GM21528 (cell line): Measurements from ENCODE around the gene SBSN.

ENCODE experiments used
- ATAC-seq: cut with Tn5 transposase; IDR thresholded peaks from one replicate; pipeline ENCODE4 v1.9.1; 2021; ENCODE audit warnings: mild to moderate bottlenecking, moderate library complexity; ENCODE audit not compliant: unreplicated experiment, low FRiP score

The SBSN gene

DNA sequence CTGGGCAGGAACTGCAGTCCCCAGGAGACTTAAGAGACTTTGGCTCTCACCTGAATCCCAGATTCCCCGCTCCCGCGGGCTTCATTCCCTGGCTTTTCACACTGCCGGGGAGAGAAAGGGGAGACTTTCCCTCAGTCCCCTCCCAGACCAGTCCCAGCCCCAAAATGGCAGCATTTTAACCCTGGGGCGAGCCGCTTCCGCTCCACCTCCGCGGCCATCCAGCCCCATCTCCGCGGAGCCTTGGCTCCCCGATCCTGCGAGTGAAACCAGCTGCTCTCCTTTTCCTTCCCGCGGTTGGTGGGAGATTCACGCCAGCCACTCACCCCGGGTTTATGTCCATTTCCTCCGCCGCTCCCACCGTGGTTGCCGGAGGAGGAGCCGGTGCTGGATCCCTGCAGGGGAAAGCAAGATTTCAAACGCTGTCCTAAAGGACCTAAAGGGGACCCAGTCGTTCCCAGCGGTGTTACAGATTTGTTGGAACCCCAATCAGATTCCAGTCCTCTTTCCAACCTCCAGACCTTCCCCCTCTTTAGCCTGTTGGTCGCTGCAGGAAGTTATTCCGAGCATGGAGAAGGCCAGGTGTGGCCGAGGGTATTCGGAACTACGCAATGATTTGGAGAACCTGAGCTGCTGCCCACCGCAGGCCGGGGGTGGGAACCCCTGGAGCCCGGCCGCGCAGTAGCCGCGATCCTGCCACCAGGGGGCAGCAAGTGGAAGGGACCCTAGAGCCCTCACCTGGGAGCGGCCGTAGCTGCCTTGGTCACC, 18.1 kb downstream of the SBSN start:
- no peak for ATAC-seq

DNA sequence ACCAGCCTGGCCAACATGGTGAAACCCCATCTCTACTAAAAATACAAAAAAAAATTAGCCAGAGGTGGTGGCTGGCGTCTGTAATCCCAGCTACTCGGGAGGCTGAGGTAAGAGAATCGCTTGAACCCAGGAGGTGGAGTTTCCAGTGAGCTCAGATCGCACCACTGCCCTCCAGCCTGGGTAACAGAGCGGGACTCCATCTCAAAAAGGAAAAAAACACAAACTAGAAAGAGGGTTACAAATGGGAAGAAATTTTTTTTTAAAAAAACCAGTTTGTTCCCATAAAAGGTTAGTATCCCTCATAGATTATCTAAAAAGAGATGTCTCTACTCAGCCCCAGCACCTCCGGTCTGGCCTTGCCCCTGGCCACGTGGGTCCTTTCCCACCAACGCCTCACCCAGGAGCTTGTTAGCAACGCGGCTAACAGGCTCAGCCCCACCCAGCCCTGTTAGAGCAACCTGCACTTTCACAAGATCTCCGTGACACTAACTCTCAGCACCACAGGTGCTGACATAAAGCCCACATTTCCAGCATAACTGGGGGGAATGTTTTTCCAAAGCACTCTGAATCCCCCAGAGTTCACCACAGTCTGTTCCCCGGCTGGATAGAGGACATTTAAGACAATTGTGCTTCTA, 19.0 kb downstream of the SBSN start:
- ATAC-seq = no peak

DNA sequence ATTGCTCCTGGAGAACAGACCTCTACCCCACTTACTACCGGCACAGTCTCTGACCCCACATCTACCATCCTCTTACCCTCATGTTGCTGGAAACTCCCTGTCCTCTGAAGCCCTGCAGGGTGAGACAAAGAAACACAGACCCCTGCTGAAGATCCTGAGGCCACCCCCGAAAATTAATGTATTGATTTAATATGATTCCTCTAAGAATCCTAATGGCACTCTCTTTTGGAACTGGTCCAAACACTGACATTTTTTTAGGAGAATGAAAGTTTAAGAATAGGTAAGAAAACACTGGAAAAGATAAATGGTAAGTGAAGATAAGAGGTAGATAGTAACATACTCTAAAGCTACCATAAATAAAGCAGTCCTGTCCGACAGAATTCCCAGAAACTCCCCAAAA, 20.0 kb downstream of the SBSN start:
- ATAC-seq = no peak

DNA sequence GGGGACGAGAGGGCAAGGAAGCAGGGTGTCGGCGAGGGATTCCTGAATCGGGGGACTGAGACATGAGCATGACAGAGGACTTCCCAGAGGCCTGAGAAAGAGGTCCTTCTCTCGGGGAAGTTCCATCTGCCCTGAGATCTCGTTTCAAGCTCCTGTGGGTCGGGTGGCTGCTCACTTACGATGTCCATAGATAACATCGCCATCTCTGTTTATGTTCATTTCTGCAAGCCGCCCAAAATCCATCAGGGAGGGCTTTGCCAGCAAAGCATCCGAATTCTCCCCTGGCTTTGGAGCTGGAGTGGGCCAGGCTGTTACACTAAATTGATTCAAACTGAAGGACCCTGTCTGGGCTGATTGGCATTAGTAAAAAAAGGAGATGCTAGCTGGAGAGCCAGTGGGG, 20.6 kb downstream of the SBSN start:
- ATAC-seq = no peak

DNA sequence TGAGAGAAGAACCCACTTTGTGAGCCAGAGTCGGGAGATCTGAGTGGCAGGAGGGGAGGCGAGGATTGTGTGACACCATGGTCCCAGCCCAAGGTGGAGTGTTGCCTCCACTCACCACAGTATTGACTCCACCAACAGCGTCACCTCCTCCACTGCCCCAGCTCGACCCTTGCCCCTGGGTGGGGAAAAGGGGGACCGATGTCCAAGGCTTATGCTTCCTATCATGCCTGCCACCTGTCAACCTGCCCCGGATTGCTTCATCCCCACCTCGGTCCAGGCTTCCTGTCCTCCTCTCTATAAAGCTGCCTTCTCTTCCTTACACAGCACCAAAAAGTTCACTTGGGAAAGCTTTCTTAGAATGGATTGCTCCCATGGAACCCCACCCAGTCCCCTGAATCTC, 22.1 kb downstream of the SBSN start:
- no peak for ATAC-seq

DNA sequence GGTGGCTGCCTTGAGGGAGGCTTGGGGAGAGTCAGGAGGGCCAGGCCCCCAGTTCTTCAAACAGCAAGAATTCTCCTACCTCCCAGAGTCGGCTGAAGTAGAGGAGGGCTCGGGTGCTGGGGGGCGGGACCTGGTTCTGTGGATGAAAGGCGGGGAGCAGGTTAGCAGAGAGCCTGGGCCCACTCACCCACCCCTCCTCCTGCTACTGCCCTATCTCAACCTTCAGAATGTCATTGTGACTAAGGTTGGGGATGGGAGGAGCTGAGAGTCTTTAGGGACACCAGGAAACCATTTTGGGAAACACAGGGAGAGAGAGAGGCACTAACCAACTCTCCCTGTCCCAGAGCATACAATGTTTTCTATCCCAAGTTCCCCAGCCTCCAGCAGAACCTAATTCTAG, 25.4 kb downstream of the SBSN start:
- no peak for ATAC-seq

DNA sequence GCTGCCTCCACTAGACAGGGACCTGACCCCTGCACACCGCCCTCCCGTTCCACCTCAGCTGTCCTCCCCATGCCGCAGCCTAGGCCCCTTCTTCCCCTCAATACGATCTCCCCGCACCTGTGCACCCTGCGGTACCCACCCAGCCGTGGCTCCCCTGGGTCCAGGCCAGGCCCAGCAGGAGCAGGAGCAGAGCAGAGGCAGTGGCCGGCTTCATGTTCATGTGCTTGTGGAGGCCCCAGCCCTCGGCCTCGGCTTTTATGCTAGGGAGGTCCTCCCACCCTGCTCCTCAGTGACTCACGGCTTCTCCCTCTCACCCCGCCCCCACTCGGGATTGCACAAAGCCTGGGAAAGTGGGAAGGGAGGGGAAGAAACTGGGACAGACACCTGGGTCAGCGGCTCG, 26.4 kb downstream of the SBSN start:
- ATAC-seq = no peak

DNA sequence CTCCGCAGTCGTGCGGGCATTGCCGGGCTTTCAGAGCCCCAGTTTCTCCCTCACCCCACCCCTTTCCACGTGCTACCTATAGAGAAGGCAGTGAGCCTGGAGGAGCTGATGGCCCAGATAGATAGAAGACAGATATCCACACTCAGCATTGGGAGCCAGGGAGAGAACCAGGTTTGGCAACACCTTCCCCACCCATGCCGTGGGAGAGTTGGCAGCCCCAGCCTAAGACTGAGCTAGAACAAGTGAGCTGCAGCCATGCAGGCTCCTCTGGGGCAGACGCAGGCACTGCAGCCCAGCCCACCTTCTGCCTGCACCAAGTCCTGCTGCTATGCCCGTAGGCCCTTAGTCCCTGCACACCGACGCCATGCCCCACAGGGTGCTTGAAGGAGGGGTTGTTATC, 27.5 kb downstream of the SBSN start:
- ATAC-seq = no peak

DNA sequence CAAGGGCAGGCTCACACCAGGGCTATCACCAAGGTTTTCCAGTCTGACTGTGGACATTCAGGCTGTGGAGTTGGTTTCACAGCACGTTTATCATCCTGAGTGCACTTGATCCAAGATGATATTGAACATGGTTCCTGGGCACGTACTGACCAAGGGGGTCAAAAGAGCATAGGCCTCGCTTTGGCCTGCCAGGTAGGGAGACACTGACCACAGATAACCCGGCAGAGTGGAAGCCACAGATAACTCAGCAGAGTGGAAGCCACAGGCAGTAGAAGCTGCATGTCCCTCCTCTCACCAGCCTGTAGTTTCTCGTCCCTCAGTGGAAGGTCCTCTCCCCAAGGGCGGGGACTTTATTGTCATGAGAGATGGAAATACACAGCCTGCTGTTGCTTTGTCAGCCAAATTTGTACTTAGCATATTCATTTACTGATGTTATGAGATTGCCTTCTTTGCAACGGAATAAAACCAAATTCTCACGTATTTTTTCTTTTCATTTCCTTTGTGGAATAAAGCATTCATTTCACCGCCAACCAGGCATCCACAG, 29.1 kb downstream of the SBSN start:
- ATAC-seq = no peak

DNA sequence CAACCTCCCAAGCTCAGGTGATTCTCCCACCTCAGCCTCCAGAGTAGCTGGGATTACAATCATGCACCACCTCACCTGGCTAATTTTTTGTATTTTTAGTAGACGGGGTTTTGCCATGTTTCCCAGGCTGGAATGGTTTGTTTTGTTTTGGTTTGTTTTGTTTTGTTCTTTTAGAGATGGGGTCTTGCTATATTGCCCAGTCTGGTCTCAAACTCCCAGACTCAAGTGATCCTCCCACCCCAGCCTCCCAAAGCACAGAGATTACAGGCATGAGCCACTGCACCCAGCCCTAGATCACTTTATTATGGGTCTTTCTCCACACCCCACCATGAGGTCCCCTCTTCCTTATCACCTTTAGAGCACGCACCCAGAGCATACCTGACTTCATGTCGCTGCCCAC, 29.9 kb downstream of the SBSN start:
- no peak for ATAC-seq

DNA sequence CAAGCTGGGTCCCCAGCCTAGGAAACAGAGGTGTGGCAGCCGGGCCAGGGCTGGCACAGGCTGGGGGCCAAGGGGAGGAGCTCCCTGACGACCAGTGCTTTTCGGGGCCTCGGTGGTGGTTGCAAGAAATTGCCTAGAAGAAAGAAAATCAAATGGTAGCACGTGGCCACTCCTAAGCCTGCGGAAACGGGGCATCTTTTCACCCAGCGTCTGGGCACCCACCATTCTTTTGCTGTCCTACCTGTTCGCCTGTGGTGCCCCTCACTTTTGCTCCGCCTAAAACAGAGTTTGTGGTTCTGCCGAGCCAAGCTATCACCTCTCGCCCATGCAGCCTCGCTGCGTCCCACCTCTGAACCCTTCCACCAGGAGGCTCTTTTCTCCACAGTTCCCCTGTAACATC, 30.7 kb downstream of the SBSN start:
- ATAC-seq = no peak

DNA sequence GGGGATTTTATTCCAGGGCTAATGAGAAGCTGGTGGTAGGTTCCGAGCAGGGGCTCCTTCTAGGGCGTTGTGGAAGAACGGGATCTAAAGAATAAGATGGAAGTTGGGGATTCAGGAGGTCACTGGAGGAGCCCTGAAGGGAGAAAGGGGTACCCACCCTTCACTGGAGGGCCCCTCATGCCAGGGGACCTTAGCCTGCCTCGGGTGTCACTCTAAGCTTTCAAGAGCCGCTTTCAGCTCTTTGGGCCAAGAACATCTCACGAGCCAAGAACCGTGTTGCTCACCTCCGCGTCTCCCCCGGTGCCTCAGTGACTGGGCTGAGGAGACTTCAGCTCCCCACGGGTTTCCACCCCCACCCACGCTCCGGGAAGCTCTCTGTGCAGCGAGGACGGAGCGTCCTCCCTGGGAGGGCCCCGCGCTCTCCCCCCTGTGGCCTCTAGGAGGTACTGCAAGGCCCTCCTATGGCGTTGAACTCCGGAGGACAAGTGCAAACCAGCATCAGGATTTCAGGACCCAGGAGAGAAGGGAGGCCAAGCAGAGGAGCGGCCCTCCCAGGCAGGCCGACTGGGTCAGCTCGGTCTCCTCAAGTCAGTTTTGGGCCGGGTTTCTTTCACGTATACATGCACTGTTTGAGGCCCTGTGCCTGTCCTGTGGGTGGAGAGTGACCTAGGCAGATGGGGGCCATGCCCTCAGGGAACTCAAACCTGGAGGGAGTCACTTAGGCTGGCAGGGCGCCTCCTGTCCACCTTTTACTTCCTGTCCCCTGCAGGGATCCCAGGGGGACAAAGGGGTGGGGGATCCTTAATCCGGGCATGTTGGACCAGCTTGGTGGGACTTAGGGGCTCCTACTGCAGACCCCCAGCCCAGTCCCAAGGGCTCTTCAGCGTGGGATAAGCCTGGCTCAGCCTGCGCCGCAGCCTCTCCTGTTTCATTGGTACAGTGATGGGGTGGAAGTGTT, 32.7 kb downstream of the SBSN start:
- no peak for ATAC-seq

DNA sequence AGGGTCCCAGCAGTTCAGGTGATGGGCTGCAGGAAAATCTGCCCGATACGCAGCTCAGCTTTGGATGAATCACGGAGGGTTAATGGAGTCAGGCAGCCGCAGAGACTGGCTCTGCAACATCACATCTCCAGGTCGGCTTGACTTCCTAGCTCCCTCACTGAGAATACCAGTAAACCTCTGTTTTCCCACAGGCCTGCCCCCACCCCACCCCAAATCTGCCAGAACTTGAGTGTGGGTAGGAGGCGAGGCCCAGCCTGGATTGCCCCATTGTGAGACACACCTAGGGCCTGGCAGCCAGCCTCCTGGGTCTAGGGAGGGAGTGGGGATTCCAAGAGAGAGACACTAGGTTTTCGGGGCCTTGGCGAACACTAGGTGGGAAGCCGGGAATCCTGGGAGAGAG, 34.1 kb downstream of the SBSN start:
- no peak for ATAC-seq

DNA sequence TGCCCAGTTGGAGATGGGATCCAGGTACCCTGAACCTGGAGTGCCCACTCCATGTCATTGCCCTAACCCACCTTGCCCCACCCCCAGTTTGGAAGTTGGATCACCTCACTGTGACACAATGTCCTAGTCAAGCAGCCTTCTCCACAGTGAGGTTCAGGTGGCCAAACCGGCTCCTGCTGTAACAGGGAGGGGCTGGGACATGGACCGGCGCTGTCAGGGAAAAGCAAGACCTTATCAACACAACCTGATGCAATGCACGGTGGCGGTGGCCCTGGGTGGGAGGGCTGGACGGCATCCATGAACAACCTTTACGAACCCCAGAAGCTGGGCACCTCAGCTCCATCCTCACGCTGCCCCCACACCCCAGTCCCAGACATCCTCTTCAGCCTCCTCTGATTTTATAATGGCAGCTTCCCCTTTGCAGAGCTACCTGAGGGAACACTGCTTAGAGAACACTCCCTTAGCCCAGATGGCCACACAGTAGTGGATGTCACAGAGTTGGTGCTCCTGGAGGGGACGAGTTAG, 36.2 kb downstream of the SBSN start:
- no peak for ATAC-seq

DNA sequence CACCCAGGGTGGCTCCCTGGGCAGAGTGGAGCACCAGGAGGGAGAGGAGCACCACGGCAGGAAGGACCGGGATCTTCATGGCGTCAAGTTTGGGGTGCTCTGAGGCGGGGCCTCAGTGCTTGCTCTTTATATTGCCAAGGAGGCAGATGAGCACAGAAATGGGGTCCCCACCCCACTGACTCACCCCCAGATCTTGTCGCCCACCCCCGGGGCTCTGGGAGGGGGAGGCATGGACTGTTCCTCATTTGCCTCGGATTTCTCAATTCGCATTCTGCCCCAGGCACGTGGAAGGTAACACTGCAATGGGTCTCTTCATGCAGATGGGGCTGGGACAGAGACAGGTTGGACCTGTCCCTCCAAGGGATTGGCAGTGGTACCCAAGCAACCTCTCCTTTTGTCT, 37.7 kb downstream of the SBSN start, which contains the start of gene KRTDAP:
Gene KRTDAP, minus strand, starts transcription at position 101 of the 400 bp plus-strand sequence. Its CDS starts 22 bp downstream, at position 79.
- ATAC-seq = no peak

DNA sequence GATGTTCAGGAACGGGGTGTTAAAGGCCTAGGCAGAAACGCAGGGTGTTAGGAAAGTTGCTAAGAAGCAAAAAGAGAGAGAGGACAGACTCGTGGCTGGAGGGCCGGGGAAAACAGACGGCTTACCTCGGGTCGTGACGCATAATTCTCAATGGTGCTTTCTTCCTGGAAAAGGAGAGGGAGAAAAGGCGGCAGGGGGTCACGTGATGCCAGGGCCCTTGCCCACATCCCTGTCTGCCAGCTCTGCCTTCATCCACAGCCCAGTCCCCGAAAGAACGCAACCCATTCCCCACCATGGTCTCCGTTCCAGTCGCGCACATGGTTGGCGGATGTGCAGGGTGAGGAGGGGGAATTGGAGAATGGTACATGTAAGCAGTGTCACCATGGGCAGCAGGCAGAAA, 39.4 kb downstream of the SBSN start:
- no peak for ATAC-seq

DNA sequence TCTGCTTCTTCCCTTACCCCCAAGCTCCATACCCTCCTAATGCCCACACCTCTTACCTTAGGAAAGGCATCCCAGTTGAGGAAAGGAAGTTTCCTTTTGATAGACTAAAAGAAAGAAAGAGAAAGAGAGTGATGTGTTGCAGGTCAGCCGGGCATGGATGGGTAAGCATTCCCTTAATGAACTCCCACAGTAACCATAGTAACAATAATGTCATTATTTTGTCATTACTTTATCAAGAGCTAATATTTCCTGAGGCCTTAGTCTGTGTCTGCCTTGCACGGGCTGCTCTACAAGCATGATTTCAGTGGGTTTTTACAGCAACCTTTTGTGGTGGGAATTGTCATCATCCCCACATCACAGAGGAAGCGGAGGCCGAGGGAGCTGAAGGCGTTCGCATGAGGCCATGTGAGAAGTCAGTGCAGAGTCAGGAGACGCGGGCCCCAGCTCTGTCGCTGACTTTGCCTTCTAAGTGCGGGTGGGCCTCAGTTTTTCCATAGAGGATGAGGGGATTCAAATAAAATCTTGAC, 40.4 kb downstream of the SBSN start:
- ATAC-seq = no peak

DNA sequence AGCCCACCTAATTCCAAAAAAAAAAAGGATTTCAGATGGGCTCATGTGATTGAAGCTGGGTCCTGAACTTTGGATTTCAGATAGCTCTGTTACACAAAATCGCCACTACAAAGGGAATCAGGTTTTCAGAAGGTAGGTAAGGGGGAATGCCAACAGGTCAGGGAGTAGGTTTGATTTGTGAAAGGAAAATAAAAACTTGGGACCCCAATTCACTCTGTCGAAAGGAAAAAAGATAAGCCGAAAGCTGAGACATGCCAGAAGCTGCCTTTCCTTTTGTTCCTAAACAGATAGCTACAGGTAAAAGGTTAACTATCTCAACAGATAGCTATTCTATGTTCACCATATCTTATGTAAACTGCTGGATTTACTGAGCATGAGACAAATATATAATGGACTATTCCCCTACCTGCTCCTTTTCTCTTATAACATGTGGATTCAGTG, 41.8 kb downstream of the SBSN start:
- ATAC-seq = no peak

DNA sequence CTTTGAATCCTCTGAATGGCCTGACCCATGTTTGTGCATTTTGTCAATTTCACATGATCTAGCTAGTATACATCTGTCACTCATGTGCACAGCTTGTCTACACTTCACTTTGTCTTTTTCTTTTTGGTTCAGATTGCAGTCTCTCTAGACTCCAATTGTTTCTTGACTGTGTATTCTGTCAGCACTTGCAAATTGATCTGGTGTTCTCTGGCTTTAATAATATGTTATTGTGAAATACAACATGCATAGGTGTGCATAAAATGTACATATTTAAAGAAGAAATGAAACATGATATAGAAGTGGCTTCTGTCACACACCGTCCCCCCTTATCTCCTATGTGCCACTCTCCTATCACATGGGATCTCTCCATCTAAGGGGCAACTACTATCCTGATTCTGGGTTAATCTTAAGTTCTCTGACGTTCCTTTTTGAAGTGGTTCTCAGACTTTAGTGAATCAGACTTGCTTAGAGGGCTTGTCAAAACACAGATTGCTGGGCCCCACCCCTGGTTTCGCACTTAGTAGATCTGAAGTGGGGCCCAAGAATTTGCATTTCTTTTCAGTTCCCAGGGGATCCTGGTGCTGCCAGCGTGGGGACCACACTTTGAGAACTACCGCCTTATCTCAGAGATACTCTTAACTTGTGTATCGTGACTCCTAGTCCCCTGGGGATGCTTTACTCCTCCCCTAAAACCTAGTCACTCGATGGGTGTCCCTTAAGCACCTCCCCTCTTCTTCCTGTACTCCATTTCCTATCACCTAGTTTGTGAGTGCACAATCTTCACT, 43.7 kb downstream of the SBSN start:
- ATAC-seq = no peak

DNA sequence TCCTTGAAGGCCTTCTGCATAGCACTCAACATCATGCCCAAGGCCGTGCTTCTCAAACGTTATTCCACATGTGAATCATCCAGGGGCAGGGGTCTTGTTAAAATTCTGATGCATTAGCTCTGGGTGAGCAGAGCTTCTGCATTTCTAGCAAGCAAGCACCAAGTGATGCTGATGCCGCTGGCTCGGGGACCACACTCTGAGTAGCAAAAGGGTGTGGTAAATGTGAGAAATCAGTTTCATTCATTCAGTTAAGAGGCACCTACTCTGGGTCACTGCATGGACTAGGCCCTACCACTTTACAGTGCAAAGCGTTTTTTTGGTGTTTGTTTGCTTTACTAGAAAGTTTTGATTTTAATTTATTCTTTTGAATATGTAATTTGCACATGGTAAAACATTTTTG, 45.0 kb downstream of the SBSN start:
- no peak for ATAC-seq
